Left lung (tissue), 10 donors: ENCODE measurements around the gene CHSY3. TPM values are rescaled to one million over a fixed set of nuclear protein-coding genes. Genes with fewer than 3 reads are reported as not detected.
"Not testable (repeated sequence)": the region's sequence is repeated elsewhere in the genome, so short reads cannot be mapped to it uniquely, and the experiment has no call there.

ENCODE experiments used
- ATAC-seq: fragments of 200-7000 bp; cut with Tn5 transposase; one replicate; pipeline ENCODE4 v1.9.1; 2020; ENCODE audit warnings: moderate library complexity
- DNase-seq, 4 donors: peaks; one replicate each; pipeline ENCODE4 v3.0.0-alpha.2; 2013 to 2020
- H3K27ac ChIP-seq, 2 donors: fragments of 200-600 bp; sonication (generic) in 1 of 2; one replicate each; pipeline versions ENCODE4 v1.5.0 to v1.8.0; 2020 to 2021
- H3K27me3 ChIP-seq, 2 donors: fragments of 200-600 bp; sonication (generic) in 1 of 2; one replicate each; pipeline versions ENCODE4 v1.5.0 to v1.8.0; 2020 to 2021
- H3K36me3 ChIP-seq, 2 donors: fragments of 200-600 bp; sonication (generic) in 1 of 2; one replicate each; pipeline versions ENCODE4 v1.5.0 to v1.8.0; 2020 to 2021
- H3K4me1 ChIP-seq, 2 donors: fragments of 200-600 bp; one replicate each; pipeline ENCODE4 v1.8.0; 2021
- H3K4me3 ChIP-seq, 2 donors: fragments of 200-600 bp; sonication (generic) in 1 of 2; one replicate each; pipeline versions ENCODE4 v1.5.0 to v1.8.0; 2020 to 2021; ENCODE audit warnings: mild to moderate bottlenecking in 1 of 2
- H3K9me3 ChIP-seq, 2 donors: fragments of 200-600 bp; sonication (generic) in 1 of 2; one replicate each; pipeline versions ENCODE4 v1.5.0 to v1.8.0; 2020 to 2021
- intact Hi-C, 2 donors: fragments of 100-400 bp; cut with DNase I; formaldehyde crosslinking; loops; one replicate each; pipeline versions ENCODE4 v1.11.2 to v1.14.2; 2022
- polyA plus RNA-seq, 6 donors: library from polyadenylated mRNA; unstranded; fragments of 120-200 nt; gene quantifications; one replicate each; pipeline ENCODE4 v1.2.1, GENCODE V29; 2013; ENCODE audit not compliant: insufficient read length in 6 of 6
- total RNA-seq, 2 donors: library from RNA; stranded (reverse); fragmentation: NEBNext Ultra II Directional; extraction: Animal tissue kit (Norgen Biotek cat#: 25700); gene quantifications; one replicate each; pipeline ENCODE4 v1.2.1, GENCODE V29; 2021
- TF ChIP-seq, protein P1 (sequence below), 2 donors: fragments of 200-600 bp; sonication (generic) in 1 of 2; IDR thresholded peaks; one replicate each; pipeline versions ENCODE4 v1.5.0 to v1.8.0; 2021; ENCODE audit warnings: antibody characterized with exemption in 2 of 2
- donor health status: DM: no; HTN: yes; CAD: no.
- donor health status: DM: no; HTN: no; CAD: no.

The CHSY3 gene
- total and polyA plus RNA-seq, 8 donors: 5.0 to 10.1 (median 6.9) TPM

DNA sequence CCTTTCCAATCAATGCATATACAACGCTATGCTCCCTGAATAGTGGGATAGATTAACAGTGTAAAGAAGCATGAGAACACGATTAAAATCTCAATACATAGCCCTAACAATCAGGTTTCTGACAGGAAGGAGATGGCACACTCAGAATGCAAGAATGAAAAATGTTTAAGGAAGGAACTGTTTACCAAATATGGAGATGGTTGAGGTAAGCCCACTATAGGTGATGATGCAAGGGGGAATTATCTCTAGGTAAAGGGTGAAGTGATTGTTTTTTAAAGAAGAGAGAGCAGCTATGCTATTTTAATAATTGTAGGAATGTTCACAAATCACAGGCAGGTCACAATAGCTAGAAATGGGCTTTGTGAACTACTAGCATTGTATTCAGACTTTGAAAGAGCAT lies 302.4 kb downstream of the CHSY3 start:
- TF ChIP-seq, protein P1, sequence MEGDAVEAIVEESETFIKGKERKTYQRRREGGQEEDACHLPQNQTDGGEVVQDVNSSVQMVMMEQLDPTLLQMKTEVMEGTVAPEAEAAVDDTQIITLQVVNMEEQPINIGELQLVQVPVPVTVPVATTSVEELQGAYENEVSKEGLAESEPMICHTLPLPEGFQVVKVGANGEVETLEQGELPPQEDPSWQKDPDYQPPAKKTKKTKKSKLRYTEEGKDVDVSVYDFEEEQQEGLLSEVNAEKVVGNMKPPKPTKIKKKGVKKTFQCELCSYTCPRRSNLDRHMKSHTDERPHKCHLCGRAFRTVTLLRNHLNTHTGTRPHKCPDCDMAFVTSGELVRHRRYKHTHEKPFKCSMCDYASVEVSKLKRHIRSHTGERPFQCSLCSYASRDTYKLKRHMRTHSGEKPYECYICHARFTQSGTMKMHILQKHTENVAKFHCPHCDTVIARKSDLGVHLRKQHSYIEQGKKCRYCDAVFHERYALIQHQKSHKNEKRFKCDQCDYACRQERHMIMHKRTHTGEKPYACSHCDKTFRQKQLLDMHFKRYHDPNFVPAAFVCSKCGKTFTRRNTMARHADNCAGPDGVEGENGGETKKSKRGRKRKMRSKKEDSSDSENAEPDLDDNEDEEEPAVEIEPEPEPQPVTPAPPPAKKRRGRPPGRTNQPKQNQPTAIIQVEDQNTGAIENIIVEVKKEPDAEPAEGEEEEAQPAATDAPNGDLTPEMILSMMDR (IDR thresholded peaks at IDR 0.05): no peak
- intact Hi-C loops: no loop called here

DNA sequence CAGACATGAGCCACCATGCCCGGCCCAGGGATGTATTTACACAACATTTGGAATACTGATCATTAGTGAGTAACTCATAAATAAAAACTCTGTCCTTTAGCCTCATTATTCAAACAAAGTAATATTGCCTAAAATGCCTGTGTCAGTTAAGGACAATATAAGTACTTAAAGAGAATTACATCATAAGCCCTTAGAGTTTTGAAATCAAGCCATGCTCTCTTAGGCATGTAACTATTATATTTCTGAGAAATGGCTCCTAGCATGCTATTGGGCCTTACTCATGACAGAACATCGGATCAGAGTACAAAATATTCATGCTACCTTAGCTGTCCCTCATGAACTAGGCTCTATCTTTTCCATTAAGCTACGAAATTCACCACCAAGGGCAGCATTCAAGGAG lies 309.3 kb downstream of the CHSY3 start:
- ATAC-seq (peak; percentile 73), DNase-seq (no peak)
- no peaks in the 10 kb centered on the region for H3K9me3 ChIP-seq
- TF ChIP-seq, protein P1 (IDR thresholded peaks at IDR 0.05): no peak
- no peak overlapping the region for H3K27ac ChIP-seq
- H3K4me1 ChIP-seq: no peaks in the 10 kb centered on the region
- H3K27me3 ChIP-seq: no peaks in the 10 kb centered on the region
- no peak overlapping the region for H3K4me3 ChIP-seq
- intact Hi-C loops: no loop called here
- H3K36me3 ChIP-seq: no peaks in the 10 kb centered on the region

More for the DNA sequence above, 302.4 kb downstream of the CHSY3 start:
- peaks cover 0 to 10% of the 10 kb centered on the region in 2 donors for H3K9me3 ChIP-seq
- no peak for DNase-seq
- H3K4me1 ChIP-seq: no peaks in the 10 kb centered on the region
- H3K4me3 ChIP-seq: no peak overlapping the region
- H3K27me3 ChIP-seq: no peaks in the 10 kb centered on the region
- H3K36me3 ChIP-seq: no peaks in the 10 kb centered on the region
- no peak for ATAC-seq
- H3K27ac ChIP-seq: no peak overlapping the region

DNA sequence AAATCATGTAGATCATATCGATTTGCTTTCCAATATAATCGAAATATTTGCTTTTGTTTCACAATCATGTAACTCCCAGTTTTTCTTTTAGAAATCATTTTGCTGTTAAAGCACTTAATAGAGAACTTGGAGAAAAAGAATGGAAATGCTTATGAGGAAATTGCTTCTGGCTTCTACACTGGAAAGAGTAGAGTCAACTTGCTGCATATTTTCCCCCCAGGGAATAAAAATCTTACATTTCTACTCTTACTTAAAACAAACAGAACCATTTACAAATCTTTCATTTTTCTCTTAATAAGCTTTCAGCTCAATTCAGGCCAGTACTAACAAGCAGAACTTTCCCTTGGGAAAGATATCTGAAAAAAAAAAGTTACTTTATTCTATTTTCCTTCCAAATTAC lies 312.0 kb downstream of the CHSY3 start:
- ATAC-seq (no peak), DNase-seq (no peak)
- Histone ChIP-seq H3K4me1 (no peaks in the 10 kb centered on the region), H3K27me3 (no peaks in the 10 kb centered on the region), H3K4me3 (no peak overlapping the region), H3K27ac (no peak overlapping the region), H3K36me3 (no peaks in the 10 kb centered on the region), H3K9me3 (no peaks in the 10 kb centered on the region)
- intact Hi-C loops: no loop called here
- TF ChIP-seq, protein P1 (IDR thresholded peaks at IDR 0.05): no peak

DNA sequence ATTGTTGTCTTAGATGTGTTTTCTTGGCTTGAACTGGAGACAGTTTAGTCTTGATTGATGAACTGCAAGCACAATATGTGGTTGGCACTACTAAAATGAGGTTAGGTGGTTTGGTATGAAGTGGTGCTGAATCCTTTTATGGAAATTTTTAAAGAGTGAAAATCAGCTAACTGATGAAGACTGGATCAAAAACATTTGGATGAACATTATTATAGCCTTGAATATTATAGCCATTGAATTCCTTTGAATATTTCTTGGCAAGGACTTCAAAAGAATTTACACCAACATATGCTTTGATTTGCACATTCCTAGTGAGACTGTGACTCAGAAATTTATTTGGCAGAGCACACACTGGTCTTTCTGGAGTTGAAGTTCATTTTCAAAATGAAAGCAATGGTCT lies 318.3 kb downstream of the CHSY3 start:
- H3K4me3 ChIP-seq: no peak overlapping the region
- intact Hi-C loops: no loop called here
- H3K36me3 ChIP-seq: no peaks in the 10 kb centered on the region
- H3K9me3 ChIP-seq: peaks cover 0 to 5% of the 10 kb centered on the region in 2 donors
- peak in 2 of 4 donors; percentile 39 to 47 for DNase-seq
- peak; percentile 43 for ATAC-seq
- H3K27ac ChIP-seq: no peak overlapping the region
- no peaks in the 10 kb centered on the region for H3K4me1 ChIP-seq
- H3K27me3 ChIP-seq: no peaks in the 10 kb centered on the region
- TF ChIP-seq, protein P1 (IDR thresholded peaks at IDR 0.05): no peak

DNA sequence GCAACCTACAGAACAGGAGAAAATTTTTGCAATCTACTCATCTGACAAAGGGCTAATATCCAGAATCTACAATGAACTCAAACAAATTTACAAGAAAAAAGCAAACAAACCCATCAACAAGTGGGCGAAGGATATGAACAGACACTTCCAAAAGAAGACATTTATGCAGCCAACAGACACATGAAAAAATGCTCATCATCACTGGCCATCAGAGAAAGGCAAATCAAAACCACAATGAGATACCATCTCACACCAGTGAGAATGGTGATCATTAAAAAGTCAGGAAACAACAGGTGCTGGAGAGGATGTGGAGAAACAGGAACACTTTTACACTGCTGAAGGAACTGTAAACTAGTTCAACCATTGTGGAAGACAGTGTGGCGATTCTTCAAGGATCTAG lies 322.3 kb downstream of the CHSY3 start:
- intact Hi-C loops, H3K4me1 ChIP-seq, H3K4me3 ChIP-seq, H3K27me3 ChIP-seq, H3K36me3 ChIP-seq, H3K9me3 ChIP-seq, H3K27ac ChIP-seq, DNase-seq, ATAC-seq: not testable (repeated sequence)

DNA sequence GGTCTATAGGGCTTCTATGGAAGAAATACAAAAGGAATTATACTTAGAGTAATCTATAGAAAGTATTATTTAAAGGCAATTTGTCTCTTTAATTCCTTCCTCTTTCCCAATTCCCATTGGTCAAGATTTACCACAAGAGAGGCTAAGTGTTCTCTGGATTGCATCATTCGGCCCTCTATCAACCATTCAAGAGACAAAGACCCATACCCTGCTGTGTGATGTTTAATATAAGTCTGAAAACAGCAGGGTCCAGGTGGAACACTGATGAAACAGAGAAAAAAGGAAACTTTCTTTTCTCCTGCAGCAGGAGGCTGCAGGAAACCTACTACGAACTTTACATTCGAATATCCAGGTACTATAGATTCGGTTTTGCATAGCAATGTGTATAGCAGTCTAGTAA lies 323.4 kb downstream of the CHSY3 start:
- no peaks in the 10 kb centered on the region for H3K36me3 ChIP-seq
- DNase-seq: no peak
- intact Hi-C loops: no loop called here
- TF ChIP-seq, protein P1 (IDR thresholded peaks at IDR 0.05): no peak
- H3K4me3 ChIP-seq: no peak overlapping the region
- H3K27me3 ChIP-seq: no peaks in the 10 kb centered on the region
- no peaks in the 10 kb centered on the region for H3K4me1 ChIP-seq
- no peak for ATAC-seq
- H3K9me3 ChIP-seq: peaks cover 0 to 7% of the 10 kb centered on the region in 2 donors
- no peak overlapping the region for H3K27ac ChIP-seq
